ENCODE measurements around the gene YBX3.

The YBX3 gene

GRCh38 chr12:10697156-10697555 lies 26.0 kb downstream of the YBX3 start:
- TF ChIP-seq CTCF (IDR thresholded peaks at IDR 0.05), result no peak

GRCh38 chr12:10690906-10691305 lies 32.2 kb downstream of the YBX3 start:
- no peak for TF ChIP-seq CTCF (IDR thresholded peaks at IDR 0.05)

- no peak for TF ChIP-seq CTCF (IDR thresholded peaks at IDR 0.05)
Measured at GRCh38 chr12:10689146-10689545, 34.0 kb downstream of the YBX3 start.

- no peak for TF ChIP-seq CTCF (IDR thresholded peaks at IDR 0.05)
Measured at GRCh38 chr12:10688042-10688441, 35.1 kb downstream of the YBX3 start.

GRCh38 chr12:10673659-10674384 lies 49.3 kb downstream of the YBX3 start, which contains the start of gene STYK1:
Gene STYK1, minus strand, starts transcription at chr12:10674052. Its CDS starts 39,434 bp downstream, at chr12:10634618.
- peak; percentile 99 for TF ChIP-seq CTCF (IDR thresholded peaks at IDR 0.05)

- no peak for TF ChIP-seq CTCF (IDR thresholded peaks at IDR 0.05)
Measured at GRCh38 chr12:10672231-10672868, 50.8 kb downstream of the YBX3 start.

- TF ChIP-seq CTCF (IDR thresholded peaks at IDR 0.05), result no peak
Measured at GRCh38 chr12:10669533-10669932, 53.6 kb downstream of the YBX3 start.
